ENCODE data around the gene C10orf105.

C10orf105 gene

GRCh38 chr10:71747039-71747531 is 27.5 kb upstream of the C10orf105 start:
- intact Hi-C loops (cut with micrococcal nuclease): loop anchor here (1.0 kb wide), 1 partner anchor 8 kb away; no protein-coding TSS in a partner anchor
- Mint-ChIP-seq H3K9me3 (peaks cover 11% of the 10 kb centered on the region), H3K27ac (peak overlapping the region; percentile 88), H3K4me3 (no peak overlapping the region), H3K27me3 (no peaks in the 10 kb centered on the region), H3K4me1 (ENCODE audit: low read depth) (peaks cover 100% of the 10 kb centered on the region), H3K36me3 (ENCODE audit: low read depth) (peaks cover 41% of the 10 kb centered on the region)

GRCh38 chr10:71746344-71747037 is 26.9 kb upstream of the C10orf105 start:
- Mint-ChIP-seq H3K27ac (peak overlapping the region; percentile 88), H3K36me3 (ENCODE audit: low read depth) (peaks cover 36% of the 10 kb centered on the region), H3K27me3 (no peaks in the 10 kb centered on the region), H3K9me3 (peaks cover 11% of the 10 kb centered on the region), H3K4me1 (ENCODE audit: low read depth) (peaks cover 100% of the 10 kb centered on the region), H3K4me3 (no peak overlapping the region)
- intact Hi-C loops (cut with micrococcal nuclease): loop anchor here (1.0 kb wide), 1 partner anchor 7 kb away; no protein-coding TSS in a partner anchor

- Mint-ChIP-seq H3K36me3 (ENCODE audit: low read depth) (peaks cover 29% of the 10 kb centered on the region), H3K4me3 (no peak overlapping the region), H3K4me1 (ENCODE audit: low read depth) (peaks cover 100% of the 10 kb centered on the region), H3K27me3 (no peaks in the 10 kb centered on the region), H3K27ac (peak overlapping the region; percentile 88), H3K9me3 (peaks cover 11% of the 10 kb centered on the region)
- intact Hi-C loops (cut with micrococcal nuclease): no loop called here
Measured at GRCh38 chr10:71745664-71746250, 26.2 kb upstream of the C10orf105 start.

GRCh38 chr10:71744897-71745663 is 25.5 kb upstream of the C10orf105 start:
- H3K27me3 Mint-ChIP-seq: no peaks in the 10 kb centered on the region
- peaks cover 22% of the 10 kb centered on the region for H3K36me3 Mint-ChIP-seq (ENCODE audit: low read depth)
- H3K4me3 Mint-ChIP-seq: no peak overlapping the region
- H3K27ac Mint-ChIP-seq: no peak overlapping the region
- H3K9me3 Mint-ChIP-seq: peaks cover 11% of the 10 kb centered on the region
- intact Hi-C loops (cut with micrococcal nuclease): no loop called here
- H3K4me1 Mint-ChIP-seq (ENCODE audit: low read depth): peaks cover 100% of the 10 kb centered on the region

- Mint-ChIP-seq H3K9me3 (peaks cover 11% of the 10 kb centered on the region), H3K4me3 (no peak overlapping the region), H3K36me3 (ENCODE audit: low read depth) (peaks cover 12% of the 10 kb centered on the region), H3K4me1 (ENCODE audit: low read depth) (peaks cover 100% of the 10 kb centered on the region), H3K27ac (no peak overlapping the region), H3K27me3 (no peaks in the 10 kb centered on the region)
- intact Hi-C loops (cut with micrococcal nuclease): no loop called here
Measured at GRCh38 chr10:71743866-71744265, 24.3 kb upstream of the C10orf105 start.

GRCh38 chr10:71743089-71743838 is 23.7 kb upstream of the C10orf105 start:
- Mint-ChIP-seq H3K4me3 (no peak overlapping the region), H3K27me3 (no peaks in the 10 kb centered on the region), H3K27ac (peak overlapping the region; percentile 55), H3K36me3 (ENCODE audit: low read depth) (peaks cover 12% of the 10 kb centered on the region), H3K9me3 (peaks cover 11% of the 10 kb centered on the region), H3K4me1 (ENCODE audit: low read depth) (peaks cover 100% of the 10 kb centered on the region)
- intact Hi-C loops (cut with micrococcal nuclease): no loop called here

GRCh38 chr10:71742301-71743088 is 22.9 kb upstream of the C10orf105 start:
- peak overlapping the region; percentile 55 for H3K27ac Mint-ChIP-seq
- no peaks in the 10 kb centered on the region for H3K27me3 Mint-ChIP-seq
- intact Hi-C loops (cut with micrococcal nuclease): no loop called here
- peaks cover 12% of the 10 kb centered on the region for H3K36me3 Mint-ChIP-seq (ENCODE audit: low read depth)
- H3K4me3 Mint-ChIP-seq: no peak overlapping the region
- peaks cover 100% of the 10 kb centered on the region for H3K4me1 Mint-ChIP-seq (ENCODE audit: low read depth)
- H3K9me3 Mint-ChIP-seq: peaks cover 11% of the 10 kb centered on the region

- intact Hi-C loops (cut with micrococcal nuclease): no loop called here
- H3K36me3 Mint-ChIP-seq (ENCODE audit: low read depth): peaks cover 12% of the 10 kb centered on the region
- H3K27ac Mint-ChIP-seq: peak overlapping the region; percentile 98
- H3K4me1 Mint-ChIP-seq (ENCODE audit: low read depth): peaks cover 100% of the 10 kb centered on the region
- peaks cover 11% of the 10 kb centered on the region for H3K9me3 Mint-ChIP-seq
- no peaks in the 10 kb centered on the region for H3K27me3 Mint-ChIP-seq
- H3K4me3 Mint-ChIP-seq: no peak overlapping the region
Measured at GRCh38 chr10:71741671-71742070, 22.1 kb upstream of the C10orf105 start.

GRCh38 chr10:71741029-71741428 is 21.5 kb upstream of the C10orf105 start:
- Mint-ChIP-seq H3K4me1 (ENCODE audit: low read depth) (peaks cover 100% of the 10 kb centered on the region), H3K4me3 (no peak overlapping the region), H3K27me3 (no peaks in the 10 kb centered on the region), H3K27ac (peak overlapping the region; percentile 98), H3K36me3 (ENCODE audit: low read depth) (peaks cover 12% of the 10 kb centered on the region), H3K9me3 (peaks cover 11% of the 10 kb centered on the region)
- intact Hi-C loops (cut with micrococcal nuclease): no loop called here

GRCh38 chr10:71740069-71740653 is 20.6 kb upstream of the C10orf105 start:
- Mint-ChIP-seq H3K36me3 (ENCODE audit: low read depth) (peaks cover 12% of the 10 kb centered on the region), H3K4me3 (no peak overlapping the region), H3K27ac (peak overlapping the region; percentile 98), H3K27me3 (no peaks in the 10 kb centered on the region), H3K4me1 (ENCODE audit: low read depth) (peaks cover 100% of the 10 kb centered on the region), H3K9me3 (peaks cover 11% of the 10 kb centered on the region)
- intact Hi-C loops (cut with micrococcal nuclease): no loop called here

- peak overlapping the region; percentile 9 for H3K4me3 Mint-ChIP-seq
- peaks cover 12% of the 10 kb centered on the region for H3K36me3 Mint-ChIP-seq (ENCODE audit: low read depth)
- peaks cover 11% of the 10 kb centered on the region for H3K9me3 Mint-ChIP-seq
- intact Hi-C loops (cut with micrococcal nuclease): loop anchor here (1.0 kb wide), 1 partner anchor 8 kb away; no protein-coding TSS in a partner anchor
- H3K27ac Mint-ChIP-seq: peak overlapping the region; percentile 98
- no peaks in the 10 kb centered on the region for H3K27me3 Mint-ChIP-seq
- H3K4me1 Mint-ChIP-seq (ENCODE audit: low read depth): peaks cover 100% of the 10 kb centered on the region
Measured at GRCh38 chr10:71739358-71739900, 19.9 kb upstream of the C10orf105 start.

GRCh38 chr10:71737834-71738197 is 18.2 kb upstream of the C10orf105 start:
- intact Hi-C loops (cut with micrococcal nuclease): loop anchor here (2.0 kb wide), 1 partner anchor 15 kb away; no protein-coding TSS in a partner anchor
- peak overlapping the region; percentile 98 for H3K27ac Mint-ChIP-seq
- peaks cover 98% of the 10 kb centered on the region for H3K4me1 Mint-ChIP-seq (ENCODE audit: low read depth)
- peaks cover 17% of the 10 kb centered on the region for H3K36me3 Mint-ChIP-seq (ENCODE audit: low read depth)
- H3K27me3 Mint-ChIP-seq: no peaks in the 10 kb centered on the region
- peak overlapping the region; percentile 71 for H3K4me3 Mint-ChIP-seq
- H3K9me3 Mint-ChIP-seq: peaks cover 8% of the 10 kb centered on the region

All from dendritic cell treated with granulocyte-macrophage colony-stimulating factor and Interleukin-4, amounts not matched to agents 40 ng/mL and 50 ng/mL, for 4 days (primary cell).